OCI-LY3 (cell line): Measurements from ENCODE around the gene ZNF576.
A peak's percentile ranks its signal among the peaks of the same experiment; 100 is the strongest.

Source experiments
- H2AFZ ChIP-seq: fragments of 200-600, 300-600 bp; shearing (Covaris generic); 2 replicates; pipeline ENCODE4 v1.6.0; 2014; ENCODE audit warnings: antibody characterized with exemption, low read depth, low read length
- H3K27ac ChIP-seq: fragments of 200-600, 300-600 bp; sonication (generic); 2 replicates; pipeline ENCODE4 v1.5.1; 2014; ENCODE audit warnings: mild to moderate bottlenecking, low read length, moderate library complexity, mixed read lengths
- H3K27me3 ChIP-seq: fragments of 200-600, 300-600 bp; sonication (generic); 2 replicates; pipeline ENCODE4 v1.6.1; 2014; ENCODE audit warnings: low read depth, low read length, mixed read lengths
- H3K36me3 ChIP-seq: fragments of 200-600, 300-600 bp; sonication (generic); replicated peaks from 2 replicates; pipeline ENCODE3; 2014; ENCODE audit warnings: low read depth, low read length, mixed read lengths
- H3K4me1 ChIP-seq: fragments of 300-600, 200-600 bp; sonication (generic); 2 replicates; pipeline ENCODE4 v1.6.1; 2014; ENCODE audit warnings: low read length, mixed read lengths
- H3K4me2 ChIP-seq: fragments of 200-600, 300-600 bp; sonication (generic); 2 replicates; pipeline ENCODE4 v1.6.1; 2014; ENCODE audit warnings: low read length, mixed read lengths
- H3K4me3 ChIP-seq: fragments of 300-600, 200-600 bp; sonication (generic); 2 replicates; pipeline ENCODE4 v1.5.1; 2014; ENCODE audit warnings: antibody characterized with exemption, mild to moderate bottlenecking, low read length, moderate library complexity
- H3K79me2 ChIP-seq: fragments of 300-600, 200-600 bp; shearing (Covaris generic); 2 replicates; pipeline ENCODE4 v1.6.1; 2014; ENCODE audit warnings: mild to moderate bottlenecking, low read length, mixed read lengths
- H3K9ac ChIP-seq: fragments of 300-600, 200-600 bp; shearing (Covaris generic); 2 replicates; pipeline ENCODE4 v1.6.0; 2014; ENCODE audit warnings: mild to moderate bottlenecking, low read length, moderate library complexity
- H3K9me3 ChIP-seq: fragments of 200-600, 300-600 bp; shearing (Covaris generic); 2 replicates; pipeline ENCODE4 v1.6.1; 2014; ENCODE audit warnings: low read length, mixed read lengths; ENCODE audit not compliant: insufficient read depth
- H4K20me1 ChIP-seq: fragments of 200-600, 300-600 bp; sonication (generic); 2 replicates; pipeline ENCODE4 v1.6.1; 2016; ENCODE audit warnings: low read length, mixed read lengths; ENCODE audit not compliant: insufficient read depth
- EZH2phosphoT487 ChIP-seq: fragments of 200-600 bp; shearing (Covaris generic); IDR thresholded peaks from 2 replicates; pipeline ENCODE4 v1.6.1; 2018; ENCODE audit warnings: antibody characterized with exemption, mixed run types, low read depth
- TF ChIP-seq, protein P1 (sequence below): fragments of 200-600, 300-600 bp; sonication (generic); IDR thresholded peaks from 2 replicates; pipeline ENCODE4 v1.5.1; 2014; ENCODE audit warnings: antibody characterized with exemption, low read length, low read depth

The ZNF576 gene

DNA sequence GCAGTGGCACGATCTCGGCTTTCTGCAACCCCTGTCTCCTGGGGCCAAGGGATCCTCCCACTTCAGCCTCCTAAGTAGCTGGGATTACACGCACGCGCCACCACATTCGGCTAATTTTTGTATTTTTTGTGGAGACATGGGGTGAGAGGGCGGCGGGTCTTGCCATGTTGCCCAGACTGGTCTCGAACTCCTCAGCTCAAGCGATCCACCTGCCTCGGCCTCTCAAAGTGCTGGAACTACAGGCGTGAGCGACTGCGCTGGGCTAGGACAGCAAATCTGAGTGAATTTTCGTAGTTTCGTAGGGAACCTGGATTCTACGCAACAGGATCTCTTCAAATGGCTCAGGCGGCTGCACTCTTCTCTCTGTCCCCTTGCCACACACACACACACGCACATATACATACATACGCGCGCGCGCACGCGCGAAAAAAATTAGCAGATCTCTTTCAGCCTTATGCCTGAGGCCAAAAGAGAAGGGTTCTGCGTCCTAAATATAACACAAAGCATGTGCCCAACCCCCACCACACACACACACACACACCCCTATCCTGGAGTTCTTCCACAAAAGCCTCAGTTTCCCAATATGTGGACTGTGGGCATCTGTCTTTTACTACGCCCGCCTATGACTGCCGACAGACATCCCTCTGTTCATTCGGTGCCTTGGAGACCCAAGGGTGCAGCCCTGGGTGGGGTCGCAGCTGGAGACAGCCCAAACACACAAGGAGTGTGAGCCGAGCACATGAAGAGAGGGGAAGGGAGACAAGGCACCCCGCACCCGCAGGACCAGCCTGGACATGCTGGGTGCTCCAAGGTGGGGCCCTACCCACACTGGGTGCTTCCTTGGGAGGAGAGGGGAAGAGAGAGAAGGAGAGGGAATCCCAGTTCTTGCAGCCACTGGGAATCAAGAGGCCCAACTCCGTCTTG, 20.2 kb upstream of the ZNF576 start:
- H2AFZ ChIP-seq: peak overlapping the region; percentile 79; the same call in 1 of the 2 replicates
- no peaks in the 10 kb centered on the region for H4K20me1 ChIP-seq
- H3K9ac ChIP-seq: peak overlapping the region; percentile 31
- no peak overlapping the region for H3K27ac ChIP-seq
- H3K4me3 ChIP-seq: peak overlapping the region; percentile 99
- TF ChIP-seq, protein P1, sequence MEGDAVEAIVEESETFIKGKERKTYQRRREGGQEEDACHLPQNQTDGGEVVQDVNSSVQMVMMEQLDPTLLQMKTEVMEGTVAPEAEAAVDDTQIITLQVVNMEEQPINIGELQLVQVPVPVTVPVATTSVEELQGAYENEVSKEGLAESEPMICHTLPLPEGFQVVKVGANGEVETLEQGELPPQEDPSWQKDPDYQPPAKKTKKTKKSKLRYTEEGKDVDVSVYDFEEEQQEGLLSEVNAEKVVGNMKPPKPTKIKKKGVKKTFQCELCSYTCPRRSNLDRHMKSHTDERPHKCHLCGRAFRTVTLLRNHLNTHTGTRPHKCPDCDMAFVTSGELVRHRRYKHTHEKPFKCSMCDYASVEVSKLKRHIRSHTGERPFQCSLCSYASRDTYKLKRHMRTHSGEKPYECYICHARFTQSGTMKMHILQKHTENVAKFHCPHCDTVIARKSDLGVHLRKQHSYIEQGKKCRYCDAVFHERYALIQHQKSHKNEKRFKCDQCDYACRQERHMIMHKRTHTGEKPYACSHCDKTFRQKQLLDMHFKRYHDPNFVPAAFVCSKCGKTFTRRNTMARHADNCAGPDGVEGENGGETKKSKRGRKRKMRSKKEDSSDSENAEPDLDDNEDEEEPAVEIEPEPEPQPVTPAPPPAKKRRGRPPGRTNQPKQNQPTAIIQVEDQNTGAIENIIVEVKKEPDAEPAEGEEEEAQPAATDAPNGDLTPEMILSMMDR: no peak
- TF ChIP-seq EZH2phosphoT487: no peak
- H3K79me2 ChIP-seq: peaks cover 10% of the 10 kb centered on the region
- H3K36me3 ChIP-seq: no peaks in the 10 kb centered on the region
- peak overlapping the region; percentile 61 for H3K4me2 ChIP-seq
- no peaks in the 10 kb centered on the region; the same call in 1 of the 2 replicates for H3K27me3 ChIP-seq
- no peaks in the 10 kb centered on the region for H3K9me3 ChIP-seq
- peaks cover 9% of the 10 kb centered on the region for H3K4me1 ChIP-seq

DNA sequence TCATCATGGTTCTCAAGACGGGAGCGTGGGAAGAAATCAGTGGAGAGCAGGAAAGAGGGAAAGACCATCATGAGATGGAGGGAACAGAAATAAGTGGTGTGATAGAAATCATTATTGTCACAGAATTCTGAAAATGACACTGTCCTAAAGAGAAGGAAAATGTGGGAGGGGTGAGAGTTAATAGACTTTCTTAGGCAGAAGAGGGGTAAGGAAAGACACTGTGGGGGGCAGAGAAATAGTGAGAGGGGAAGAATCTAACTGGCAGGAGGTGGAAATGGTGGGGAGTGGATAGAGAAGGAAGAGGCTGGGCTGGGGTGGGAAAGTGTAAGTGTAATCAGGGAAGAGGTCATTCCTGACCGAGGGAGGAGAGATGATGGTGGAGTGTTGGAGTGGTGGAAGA, 17.6 kb upstream of the ZNF576 start:
- Histone ChIP-seq H3K36me3 (no peaks in the 10 kb centered on the region), H3K4me2 (no peak overlapping the region), H2AFZ (no peak overlapping the region), H3K9ac (no peak overlapping the region), H3K27ac (no peak overlapping the region), H4K20me1 (no peaks in the 10 kb centered on the region), H3K79me2 (peaks cover 10% of the 10 kb centered on the region), H3K4me1 (peaks cover 9% of the 10 kb centered on the region), H3K9me3 (no peaks in the 10 kb centered on the region), H3K27me3 (no peaks in the 10 kb centered on the region; the same call in 1 of the 2 replicates), H3K4me3 (no peak overlapping the region)
- no peak for TF ChIP-seq EZH2phosphoT487
- TF ChIP-seq, protein P1: no peak

DNA sequence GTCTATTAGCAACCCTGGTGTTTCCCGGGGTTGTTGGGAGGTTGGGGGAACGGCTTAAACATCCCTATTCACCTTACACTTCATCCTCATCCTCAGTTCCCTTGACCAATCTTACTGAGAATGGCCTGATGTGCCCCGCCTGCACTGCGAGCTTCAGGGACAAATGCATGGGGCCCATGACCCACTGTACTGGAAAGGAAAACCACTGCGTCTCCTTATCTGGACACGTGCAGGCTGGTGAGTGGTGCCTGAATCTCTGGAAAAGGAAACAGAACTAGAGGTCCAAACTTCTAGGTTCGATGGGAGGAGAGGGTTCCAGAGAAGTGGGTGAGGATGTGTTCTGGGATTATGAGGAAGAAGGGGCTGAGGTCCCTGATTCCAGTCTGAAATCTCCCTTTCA, 14.9 kb upstream of the ZNF576 start:
- Histone ChIP-seq H2AFZ (no peak overlapping the region), H3K4me2 (no peak overlapping the region), H4K20me1 (no peaks in the 10 kb centered on the region), H3K9me3 (no peaks in the 10 kb centered on the region), H3K36me3 (peaks cover 11% of the 10 kb centered on the region), H3K4me1 (no peaks in the 10 kb centered on the region), H3K9ac (no peak overlapping the region), H3K4me3 (no peak overlapping the region), H3K79me2 (no peaks in the 10 kb centered on the region), H3K27me3 (no peaks in the 10 kb centered on the region; the same call in 1 of the 2 replicates), H3K27ac (no peak overlapping the region)
- TF ChIP-seq, protein P1: no peak
- TF ChIP-seq EZH2phosphoT487: no peak

DNA sequence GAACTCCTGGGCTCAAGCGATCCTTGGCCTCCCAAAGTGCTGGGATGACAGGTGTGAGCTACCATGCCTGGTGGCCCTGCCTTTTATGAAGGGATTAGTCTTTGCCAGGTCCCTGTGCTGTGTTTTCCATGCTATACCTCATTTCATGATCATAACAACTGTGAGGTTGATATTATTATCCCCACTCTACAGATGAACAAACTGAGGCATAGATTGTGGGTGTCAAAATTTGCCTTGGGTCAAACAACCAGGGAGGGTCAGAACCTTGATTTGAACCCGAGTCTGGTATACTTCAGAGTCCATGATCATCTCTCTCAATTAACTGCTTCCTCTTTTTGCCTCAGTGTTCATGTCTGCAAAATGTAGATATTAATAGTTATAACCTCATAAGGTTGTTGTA, 13.9 kb upstream of the ZNF576 start:
- Histone ChIP-seq H3K4me2 (no peak overlapping the region), H3K36me3 (peaks cover 14% of the 10 kb centered on the region), H3K9ac (no peak overlapping the region), H3K4me1 (no peaks in the 10 kb centered on the region), H3K27ac (no peak overlapping the region), H2AFZ (no peak overlapping the region), H3K27me3 (no peaks in the 10 kb centered on the region; the same call in 1 of the 2 replicates), H3K79me2 (no peaks in the 10 kb centered on the region), H3K9me3 (no peaks in the 10 kb centered on the region), H3K4me3 (no peak overlapping the region), H4K20me1 (no peaks in the 10 kb centered on the region)
- TF ChIP-seq, protein P1: no peak
- TF ChIP-seq EZH2phosphoT487: no peak
